Measurements from ENCODE around the gene PEX11G.

Gene PEX11G

DNA sequence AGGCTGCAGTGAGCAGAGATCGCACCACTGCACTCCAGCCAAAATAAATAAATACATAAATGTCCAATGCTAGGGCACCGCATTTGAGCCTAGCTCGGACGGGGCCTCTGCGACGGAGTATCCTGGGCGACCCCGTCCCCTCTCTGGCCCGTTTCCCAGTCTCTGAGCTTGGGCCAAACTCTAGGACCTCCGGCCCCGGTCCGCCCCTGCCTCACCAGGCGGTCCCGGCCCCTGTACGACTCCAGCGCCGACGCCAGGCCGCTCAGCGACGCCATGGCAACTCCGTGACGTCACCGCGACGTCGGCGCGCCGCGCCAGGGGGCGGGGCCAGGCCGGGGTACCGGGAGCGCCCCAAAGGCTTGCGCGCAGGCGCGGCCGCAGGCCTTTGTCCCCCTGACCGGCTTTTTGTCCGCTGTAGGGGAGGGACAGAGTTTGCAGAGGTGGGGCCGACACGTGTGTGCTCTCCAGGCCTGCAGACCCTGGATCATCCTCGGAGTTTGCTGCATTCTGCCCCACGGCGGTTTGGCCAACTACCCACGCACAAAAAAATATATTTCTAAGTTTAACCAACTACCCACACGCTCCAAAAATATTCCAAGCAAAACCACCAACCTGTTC lies at the start of gene PEX11G:
Gene PEX11G, minus strand, starts transcription at position 300 of the 618 bp plus-strand sequence. Its CDS starts 25 bp downstream, at position 275.
- peak; percentile 85 for DNase-seq (ENCODE audit: low read depth in 2 of 2)

GRCh38 chr19:7535998-7536695 lies 47.3 kb upstream of the PEX11G start:
- DNase-seq (ENCODE audit: low read depth in 2 of 2), result no peak

DNA sequence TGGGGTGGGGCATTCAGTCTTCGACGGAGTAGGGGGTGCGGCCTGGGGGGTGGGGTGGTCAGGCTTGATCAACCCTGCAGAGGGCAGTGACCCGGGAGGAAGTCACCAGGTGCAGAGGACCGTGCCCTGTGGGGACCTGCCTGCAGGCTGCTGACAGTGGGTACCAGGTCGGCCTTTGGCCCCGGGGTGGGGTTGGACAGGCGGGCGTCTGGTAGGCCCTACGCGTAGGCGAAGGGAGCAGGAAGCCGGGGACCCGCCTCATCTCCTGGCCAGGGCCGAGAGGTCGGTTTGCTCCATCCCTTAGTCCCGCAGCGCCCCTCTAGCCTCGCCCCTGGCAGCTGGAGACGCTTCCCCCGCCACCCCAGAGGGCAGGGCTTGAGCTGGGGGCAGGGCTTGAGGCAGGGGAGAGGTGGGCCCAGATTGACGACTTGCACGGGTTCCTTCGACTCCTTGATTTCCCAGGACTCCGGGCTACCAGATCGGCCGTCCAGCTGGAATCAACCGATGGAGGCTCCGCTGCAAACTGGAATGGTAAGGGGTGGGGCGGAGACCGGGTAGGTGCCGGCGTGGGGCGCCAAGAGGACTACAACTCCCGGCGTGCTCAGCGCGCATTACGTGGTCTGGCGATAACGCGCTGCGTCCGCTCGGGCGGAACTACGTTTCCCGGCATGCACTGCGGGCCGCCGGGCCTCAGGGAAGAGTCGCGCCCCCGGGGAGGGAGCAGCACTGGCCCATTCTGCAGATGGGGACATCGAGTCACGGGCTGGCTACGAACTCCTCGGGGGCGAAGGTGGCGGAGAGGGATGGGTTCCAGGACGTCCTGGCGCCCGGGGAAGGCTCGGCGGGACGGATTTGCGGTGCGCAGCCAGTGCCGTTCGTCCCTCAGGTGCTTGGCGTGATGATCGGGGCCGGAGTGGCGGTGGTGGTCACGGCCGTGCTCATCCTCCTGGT lies 46.5 kb upstream of the PEX11G start, which contains the start of gene PNPLA6:
Gene PNPLA6, plus strand, starts transcription at position 671 of the 951 bp plus-strand sequence. Its CDS starts 72 bp downstream, at position 743.
- peak; percentile 85 to 92 for DNase-seq (ENCODE audit: low read depth in 2 of 2)

DNA sequence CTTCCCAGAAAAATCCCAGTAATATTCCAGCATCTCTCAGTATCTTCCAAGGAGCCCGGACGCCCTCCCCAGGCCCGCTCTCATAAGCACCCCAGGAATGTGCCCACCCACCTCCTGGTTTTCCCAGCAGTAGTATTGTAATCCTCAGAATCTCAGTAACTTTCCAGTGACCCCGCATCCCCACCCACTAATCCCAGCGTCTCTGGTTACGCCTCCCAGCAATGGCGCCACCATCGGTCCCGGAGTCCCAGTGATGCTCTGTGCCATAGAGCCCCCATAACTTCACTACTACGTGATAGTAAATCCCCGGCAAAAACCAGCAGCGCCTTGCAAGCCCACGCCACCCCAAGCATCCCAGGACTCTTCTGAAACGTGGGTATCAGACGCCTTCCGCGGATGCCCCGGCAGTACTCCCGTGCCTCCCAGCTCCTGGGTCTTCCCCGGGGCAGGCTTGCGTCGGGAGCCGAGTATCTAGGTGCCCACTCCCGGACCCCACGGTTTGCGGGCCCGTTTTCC lies 45.8 kb upstream of the PEX11G start:
- DNase-seq (ENCODE audit: low read depth in 2 of 2), result peak in 1 of 2 experiments; percentile 39

- DNase-seq (ENCODE audit: low read depth in 2 of 2), result peak; percentile 69 to 70
Measured at GRCh38 chr19:7533925-7534480, 45.2 kb upstream of the PEX11G start.

DNA sequence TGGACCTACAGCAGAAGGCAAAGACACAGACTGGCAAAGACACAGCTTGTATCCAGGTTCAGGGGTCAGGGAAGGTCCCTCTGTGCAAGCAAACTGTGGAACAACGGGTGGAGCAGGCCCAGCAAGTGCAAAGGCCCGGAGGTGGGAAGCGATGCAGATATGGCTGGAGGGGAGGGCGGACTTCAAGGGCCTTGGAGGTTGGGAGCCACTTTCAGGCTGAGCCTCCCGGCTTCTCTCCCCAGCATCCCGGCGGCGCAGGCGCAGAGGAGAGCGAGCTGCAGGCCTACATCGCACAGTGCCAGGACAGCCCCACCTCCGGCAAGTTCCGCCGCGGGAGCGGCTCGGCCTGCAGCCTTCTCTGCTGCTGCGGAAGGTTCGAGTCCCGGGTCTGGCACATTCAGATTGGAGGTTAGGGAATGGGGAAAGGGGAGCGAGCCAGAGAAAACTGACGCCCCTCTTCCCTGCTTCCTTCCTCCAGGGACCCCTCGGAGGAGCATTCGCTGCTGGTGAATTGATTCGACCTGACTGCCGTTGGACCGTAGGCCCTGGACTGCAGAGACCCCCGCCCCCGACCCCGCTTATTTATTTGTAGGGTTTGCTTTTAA lies 44.5 kb upstream of the PEX11G start:
- no peak for DNase-seq (ENCODE audit: low read depth in 2 of 2)

- DNase-seq (ENCODE audit: low read depth in 2 of 2), result no peak
Measured at GRCh38 chr19:7529610-7530490, 41.0 kb upstream of the PEX11G start.

DNA sequence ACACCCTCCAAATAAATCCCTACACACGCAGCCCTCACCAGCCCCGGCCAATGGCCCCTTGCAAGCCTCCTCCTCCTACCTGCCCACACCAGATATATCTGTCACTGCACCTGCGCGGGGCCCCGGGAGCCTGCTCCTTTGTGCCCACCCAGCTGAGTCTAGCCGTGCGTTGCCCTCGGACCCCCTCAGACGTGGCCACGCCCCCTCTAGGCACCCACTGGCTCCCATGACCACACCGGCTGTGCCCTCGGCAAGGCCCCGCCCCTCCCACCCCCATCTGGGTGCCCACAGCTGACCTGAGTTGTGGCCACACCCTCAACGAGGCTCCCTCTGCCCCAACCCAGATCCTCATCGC lies 40.4 kb upstream of the PEX11G start:
- DNase-seq (ENCODE audit: low read depth in 2 of 2), result no peak

DNA sequence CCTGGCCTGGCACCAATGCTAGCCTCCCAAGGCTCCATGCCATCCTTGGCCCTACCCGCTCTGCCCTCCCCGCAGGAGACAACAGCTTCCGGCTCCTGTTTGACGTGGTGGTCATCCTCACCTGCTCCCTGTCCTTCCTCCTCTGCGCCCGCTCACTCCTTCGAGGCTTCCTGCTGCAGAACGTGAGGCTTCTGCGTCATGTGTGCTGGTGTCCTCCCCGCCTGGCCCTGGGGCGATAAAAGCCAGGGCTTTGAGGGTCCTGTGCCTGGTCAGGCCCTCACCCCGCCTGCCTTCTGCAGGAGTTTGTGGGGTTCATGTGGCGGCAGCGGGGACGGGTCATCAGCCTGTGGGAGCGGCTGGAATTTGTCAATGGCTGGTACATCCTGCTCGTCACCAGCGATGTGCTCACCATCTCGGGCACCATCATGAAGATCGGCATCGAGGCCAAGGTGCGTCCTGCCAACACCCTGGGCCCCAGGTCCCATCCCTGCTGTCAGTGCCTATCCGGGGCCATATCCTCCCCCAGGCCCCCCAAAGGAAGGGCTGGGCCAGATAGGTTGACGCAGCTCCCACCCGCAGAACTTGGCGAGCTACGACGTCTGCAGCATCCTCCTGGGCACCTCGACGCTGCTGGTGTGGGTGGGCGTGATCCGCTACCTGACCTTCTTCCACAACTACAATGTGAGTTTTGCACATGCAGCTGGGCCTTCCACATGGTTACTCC lies 39.8 kb upstream of the PEX11G start:
- no peak for DNase-seq (ENCODE audit: low read depth in 2 of 2)

DNA sequence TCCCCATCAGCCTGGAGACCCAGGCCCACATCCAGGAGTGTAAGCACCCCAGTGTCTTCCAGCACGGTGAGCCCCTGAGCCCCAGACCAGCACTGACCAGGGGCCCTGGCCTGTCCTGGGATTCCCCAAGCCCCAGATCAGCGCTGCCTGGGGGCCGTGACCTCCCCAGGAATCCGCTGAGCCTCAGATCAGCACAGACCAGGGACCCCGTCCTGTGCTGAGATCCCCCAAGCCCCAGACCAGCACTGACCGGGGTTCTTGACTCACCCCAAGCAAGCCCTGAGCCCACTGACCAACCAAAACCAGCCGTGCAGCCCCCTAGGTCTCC lies 39.3 kb upstream of the PEX11G start:
- DNase-seq (ENCODE audit: low read depth in 2 of 2), result no peak

- no peak for DNase-seq (ENCODE audit: low read depth in 2 of 2)
Measured at GRCh38 chr19:7527516-7528191, 38.8 kb upstream of the PEX11G start.

DNA sequence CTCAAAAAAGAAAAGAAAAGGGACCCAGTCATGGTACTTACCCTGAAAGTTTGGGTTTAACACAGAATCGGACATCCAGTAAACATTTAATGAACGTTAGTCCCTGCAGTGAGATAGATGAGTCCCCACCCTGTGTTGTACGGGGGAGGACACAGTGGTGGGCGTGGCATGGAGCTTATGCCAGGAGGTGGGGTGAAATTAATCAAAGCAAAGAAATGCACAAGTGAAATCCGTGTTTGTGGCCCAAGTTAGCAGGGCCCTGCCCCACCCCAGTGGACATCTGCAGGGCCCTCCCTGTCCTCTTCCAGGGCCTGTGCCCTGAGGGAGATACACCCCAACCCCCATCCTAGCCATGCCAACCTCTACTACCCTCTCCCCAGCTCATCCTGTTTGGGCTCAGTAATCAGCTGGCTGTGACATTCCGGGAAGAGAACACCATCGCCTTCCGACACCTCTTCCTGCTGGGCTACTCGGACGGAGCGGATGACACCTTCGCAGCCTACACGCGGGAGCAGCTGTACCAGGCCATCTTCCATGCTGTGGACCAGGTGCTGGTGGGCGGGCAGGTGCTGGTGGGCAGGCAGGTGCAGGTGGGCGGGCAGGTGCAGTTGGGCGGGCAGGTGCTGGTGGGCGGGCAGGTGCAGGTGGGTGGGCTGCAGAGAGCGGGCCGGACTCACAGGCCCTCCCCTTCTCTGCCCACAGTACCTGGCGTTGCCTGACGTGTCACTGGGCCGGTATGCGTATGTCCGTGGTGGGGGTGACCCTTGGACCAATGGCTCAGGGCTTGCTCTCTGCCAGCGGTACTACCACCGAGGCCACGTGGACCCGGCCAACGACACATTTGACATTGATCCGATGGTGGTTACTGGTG lies 37.5 kb upstream of the PEX11G start:
- no peak for DNase-seq (ENCODE audit: low read depth in 2 of 2)

DNA sequence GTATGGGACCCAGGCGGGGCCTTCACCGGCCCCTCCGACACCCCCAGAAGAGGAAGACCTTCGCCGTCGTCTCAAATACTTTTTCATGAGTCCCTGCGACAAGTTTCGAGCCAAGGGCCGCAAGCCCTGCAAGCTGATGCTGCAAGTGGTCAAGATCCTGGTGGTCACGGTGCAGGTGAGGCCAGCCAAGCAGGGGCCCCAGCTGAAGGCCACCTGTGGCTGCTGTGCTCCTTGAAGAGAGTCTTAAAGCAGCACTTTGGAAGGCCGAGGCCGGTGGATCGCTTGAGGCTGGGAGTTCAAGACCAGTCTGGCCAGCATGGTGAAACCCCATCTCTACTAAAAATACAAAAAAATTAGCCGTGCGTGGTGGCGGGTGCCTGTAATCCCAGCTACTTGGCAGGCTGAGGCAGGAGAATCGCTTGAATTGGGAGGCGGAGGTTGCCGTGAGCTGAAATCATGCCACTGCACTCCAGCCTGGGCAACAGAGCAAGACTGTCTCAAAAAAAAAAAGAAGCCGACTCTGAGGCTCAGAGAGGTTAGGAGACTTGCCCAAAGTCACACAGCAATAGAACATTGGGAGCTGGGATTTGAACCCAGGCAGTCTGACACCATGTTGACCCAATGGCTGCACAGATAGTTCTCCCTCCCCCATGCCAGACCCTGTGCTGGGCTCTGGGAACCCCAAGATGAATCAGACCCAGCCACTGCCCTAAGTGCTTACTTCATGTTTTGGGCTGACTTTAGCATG lies 36.3 kb upstream of the PEX11G start:
- DNase-seq (ENCODE audit: low read depth in 2 of 2), result no peak

- no peak for DNase-seq (ENCODE audit: low read depth in 2 of 2)
Measured at GRCh38 chr19:7524523-7524922, 35.7 kb upstream of the PEX11G start.

- DNase-seq (ENCODE audit: low read depth in 2 of 2), result no peak
Measured at GRCh38 chr19:7522923-7523667, 34.3 kb upstream of the PEX11G start.

- DNase-seq (ENCODE audit: low read depth in 2 of 2), result peak; percentile 99
Measured at GRCh38 chr19:7522072-7522922, 33.5 kb upstream of the PEX11G start, which contains the start of gene MCOLN1. Gene MCOLN1 (plus strand): TSS chr19:7522624. CDS start chr19:7522751, 127 bp downstream.
